Measurements from ENCODE around the gene TPMT.

Gene TPMT

GRCh38 chr6:18081025-18081668 lies 73.7 kb downstream of the TPMT start:
- ChIA-PET POLR2A (no interaction called here), CTCF (no interaction called here)
- no peak for TF ChIP-seq CTCF (IDR thresholded peaks at IDR 0.05; ENCODE audit: control extremely low read depth, extremely low read depth, low read depth, missing control alignments)
- DNase-seq (ENCODE audit: extremely low spot score) = no peak

GRCh38 chr6:18080544-18080943 lies 74.3 kb downstream of the TPMT start:
- ChIA-PET CTCF (no interaction called here), POLR2A (no interaction called here)
- no peak for TF ChIP-seq CTCF (IDR thresholded peaks at IDR 0.05; ENCODE audit: control extremely low read depth, extremely low read depth, low read depth, missing control alignments)
- no peak for DNase-seq (ENCODE audit: extremely low spot score)

- no peak for TF ChIP-seq CTCF (IDR thresholded peaks at IDR 0.05; ENCODE audit: control extremely low read depth, extremely low read depth, low read depth, missing control alignments)
- ChIA-PET POLR2A (no interaction called here), CTCF (interaction anchor here (0.9 kb wide), 1 partner anchor 10 kb away, joined by 3 read pairs; no protein-coding TSS in a partner anchor)
- DNase-seq (ENCODE audit: extremely low spot score) = no peak
Measured at GRCh38 chr6:18078866-18079265, 76.0 kb downstream of the TPMT start.
